GM18505 (cell line): ENCODE data around the gene DDX6.
"Not testable (repeated sequence)": the region's sequence is repeated elsewhere in the genome, so short reads cannot be mapped to it uniquely, and the experiment has no call there.

ENCODE experiments used
- ATAC-seq: cut with Tn5 transposase; IDR thresholded peaks from one replicate; pipeline ENCODE4 v1.9.1; 2021; ENCODE audit not compliant: unreplicated experiment
- POLR2A ChIP-seq: IDR thresholded peaks from 4 replicates; pipeline ENCODE4 v1.6.1; 2011; ENCODE audit warnings: borderline replicate concordance; ENCODE audit not compliant: insufficient read depth, insufficient read length; ENCODE audit errors: extremely low read depth

DDX6 gene

GRCh38 chr11:118746988-118747585 lies 43.9 kb downstream of the DDX6 start:
- no peak for ATAC-seq
- no peak for TF ChIP-seq POLR2A

- ATAC-seq, result no peak
- TF ChIP-seq POLR2A, result no peak
These were observed 46.9 kb downstream of the DDX6 start for GRCh38 chr11:118744046-118744445.

GRCh38 chr11:118742304-118742703 lies 48.7 kb downstream of the DDX6 start:
- no peak for ATAC-seq
- no peak for TF ChIP-seq POLR2A

GRCh38 chr11:118740892-118741291 lies 50.1 kb downstream of the DDX6 start:
- no peak for TF ChIP-seq POLR2A
- no peak for ATAC-seq

GRCh38 chr11:118735203-118735602 lies 55.8 kb downstream of the DDX6 start:
- no peak for ATAC-seq
- no peak for TF ChIP-seq POLR2A

GRCh38 chr11:118734031-118734430 lies 56.9 kb downstream of the DDX6 start:
- no peak for TF ChIP-seq POLR2A
- ATAC-seq, result no peak

GRCh38 chr11:118729753-118730152 lies 61.2 kb downstream of the DDX6 start:
- ATAC-seq, result not testable (repeated sequence)

- ATAC-seq, result not testable (repeated sequence)
These were observed 62.9 kb downstream of the DDX6 start for GRCh38 chr11:118728112-118728511.

GRCh38 chr11:118727721-118728066 lies 63.3 kb downstream of the DDX6 start:
- not testable (repeated sequence) for ATAC-seq

- not testable (repeated sequence) for ATAC-seq
These were observed 63.8 kb downstream of the DDX6 start for GRCh38 chr11:118727001-118727720.

GRCh38 chr11:118721478-118722015 lies 69.4 kb downstream of the DDX6 start:
- not testable (repeated sequence) for ATAC-seq

GRCh38 chr11:118720740-118721139 lies 70.2 kb downstream of the DDX6 start:
- ATAC-seq, result not testable (repeated sequence)

GRCh38 chr11:118720078-118720477 lies 70.9 kb downstream of the DDX6 start:
- ATAC-seq, result not testable (repeated sequence)

GRCh38 chr11:118718562-118718961 lies 72.4 kb downstream of the DDX6 start:
- ATAC-seq, result not testable (repeated sequence)

- ATAC-seq, result not testable (repeated sequence)
These were observed 73.2 kb downstream of the DDX6 start for GRCh38 chr11:118717733-118718132.

GRCh38 chr11:118717221-118717620 lies 73.7 kb downstream of the DDX6 start:
- ATAC-seq, result not testable (repeated sequence)
